Endothelial cell of umbilical vein (primary cell): ENCODE data around the gene STK11IP. TPM values are rescaled to one million over a fixed set of nuclear protein-coding genes. Genes with fewer than 3 reads are reported as not detected.

Experiments
- BruUV-seq: library from RNA; stranded (reverse); fragments of 400-500 nt; replicated peaks from 2 replicates; lab custom pipeline; 2021; lab: Mats Ljungman, UMichigan
- CTCF ChIA-PET: fragments of 300-600, 350-600 bp; sonication (Branson Sonifier 250); formaldehyde crosslinking; loops from one replicate; lab custom pipeline; 2021; ENCODE audit warnings: antibody characterized with exemption, inconsistent platforms; lab: Charles Lee
- POLR2A ChIA-PET: fragments of 300-600, 350-600 bp; sonication (Branson Sonifier 250); formaldehyde crosslinking; loops from one replicate; lab custom pipeline; 2021; ENCODE audit warnings: antibody characterized with exemption, inconsistent platforms; lab: Charles Lee
- DNase-seq: peaks from one replicate; pipeline ENCODE4 v3.0.0-alpha.2; 2011; ENCODE audit warnings: low read depth, low spot score
- FAIRE-seq: peaks from 2 replicates; lab custom pipeline; 2011; peaks lifted over from hg19 to GRCh38; lab: Jason Lieb, UNC
- H2AFZ ChIP-seq: 2 replicates; pipeline ENCODE4 v1.6.0; 2012; ENCODE audit warnings: low read depth, low read length, control low read depth, inconsistent platforms
- H3K27ac ChIP-seq: 2 replicates; pipeline ENCODE4 v1.5.1; 2011; ENCODE audit warnings: low read depth, mild to moderate bottlenecking, control low read depth, low read length, moderate library complexity; ENCODE audit not compliant: insufficient read depth
- H3K27me3 ChIP-seq, 2 experiments: 2 replicates each; pipeline versions ENCODE4 v1.6.0 to v1.6.1; 2011; ENCODE audit warnings: low read length in 2 of 2, mixed read lengths in 1 of 2; ENCODE audit not compliant: control insufficient read depth in 2 of 2, insufficient read depth in 2 of 2
- H3K36me3 ChIP-seq, 2 experiments: 2 replicates in 1 of 2; 3 replicates in 1 of 2; pipeline ENCODE4 v1.5.1; 2011; ENCODE audit warnings: low read length in 2 of 2, mild to moderate bottlenecking in 1 of 2, moderate library complexity in 1 of 2; ENCODE audit not compliant: control insufficient read depth in 2 of 2, insufficient read depth in 2 of 2; ENCODE audit errors: extremely low read depth in 1 of 2
- H3K4me1 ChIP-seq: 3 replicates; pipeline ENCODE4 v1.5.1; 2011; ENCODE audit warnings: mild to moderate bottlenecking, low read length; ENCODE audit not compliant: control insufficient read depth, insufficient read depth; ENCODE audit errors: extremely low read depth
- H3K4me2 ChIP-seq: 2 replicates; pipeline ENCODE4 v1.6.1; 2011; ENCODE audit warnings: low read length, control low read depth, mixed read lengths; ENCODE audit not compliant: insufficient read depth
- H3K4me3 ChIP-seq, 3 experiments: fragments of 200-600 bp in 1 of 3; sonication (generic), shearing (Covaris generic) in 1 of 3; replicated peaks in 1 of 3; 2 replicates each; pipeline ENCODE4 v1.5.1; 2011 to 2016; ENCODE audit warnings: control low read depth in 3 of 3, low read length in 3 of 3, mild to moderate bottlenecking in 2 of 3, inconsistent platforms in 1 of 3, low read depth in 1 of 3, moderate library complexity in 1 of 3; ENCODE audit not compliant: insufficient read depth in 1 of 3
- H3K79me2 ChIP-seq: 2 replicates; pipeline ENCODE4 v1.6.0; 2012; ENCODE audit warnings: low read length, inconsistent platforms; ENCODE audit not compliant: control insufficient read depth, insufficient read depth
- H3K9ac ChIP-seq: replicated peaks from 2 replicates; pipeline ENCODE3; 2011; ENCODE audit warnings: low read length, control low read depth; ENCODE audit not compliant: insufficient read depth; ENCODE audit errors: extremely low read depth
- H3K9me1 ChIP-seq: replicated peaks from 3 replicates; pipeline ENCODE4 v1.6.0; 2011; ENCODE audit warnings: mild to moderate bottlenecking, low read length; ENCODE audit not compliant: control insufficient read depth, insufficient read depth; ENCODE audit errors: extremely low read depth
- H3K9me3 ChIP-seq: replicated peaks from 2 replicates; pipeline ENCODE4 v1.5.1; 2012; ENCODE audit warnings: low read length, inconsistent platforms; ENCODE audit not compliant: control insufficient read depth, insufficient read depth
- H4K20me1 ChIP-seq: replicated peaks from 2 replicates; pipeline ENCODE3; 2011; ENCODE audit warnings: mild to moderate bottlenecking, low read length; ENCODE audit not compliant: control insufficient read depth, insufficient read depth; ENCODE audit errors: extremely low read depth
- EZH2 ChIP-seq: IDR thresholded peaks from 2 replicates; pipeline ENCODE4 v1.6.1; 2012; ENCODE audit warnings: borderline replicate concordance, low read depth, mild to moderate bottlenecking, moderate library complexity, low read length, inconsistent platforms; ENCODE audit not compliant: severe bottlenecking
- GATA2 ChIP-seq: IDR thresholded peaks from 2 replicates; pipeline ENCODE4 v1.7.0; 2011; ENCODE audit warnings: low read depth, mild to moderate bottlenecking, moderate library complexity, mixed read lengths, low read length; ENCODE audit not compliant: insufficient read length, insufficient read depth
- JUN ChIP-seq: IDR thresholded peaks from 2 replicates; pipeline ENCODE4 v1.6.1; 2011; ENCODE audit warnings: borderline replicate concordance, low read depth; ENCODE audit not compliant: insufficient read length, insufficient read depth
- MYC ChIP-seq: IDR thresholded peaks from one replicate; pipeline ENCODE4 v1.6.1; 2011; ENCODE audit warnings: mild to moderate bottlenecking, low read depth, low read length
- POLR2AphosphoS5 ChIP-seq: IDR thresholded peaks from 2 replicates; pipeline ENCODE4 v1.6.1; 2012; ENCODE audit warnings: low read depth, mild to moderate bottlenecking, control low read depth, low read length, moderate library complexity; ENCODE audit not compliant: insufficient read depth
- dilution Hi-C: fragments of 300-500 bp; cut with MboI; formaldehyde crosslinking; loops from one replicate; pipeline ENCODE4 v1.15.0; 2019; ENCODE audit warnings: low sequenced_read_pairs; ENCODE audit not compliant: extremely low pct_ligation_motif_present
- intact Hi-C: fragments of 100-400 bp; cut with micrococcal nuclease; formaldehyde crosslinking; loops from one replicate; pipeline ENCODE4 v1.10.0; 2022
- polyA plus RNA-seq, 4 experiments: library from polyadenylated mRNA; depleted of rRNA in 3 of 4; stranded (reverse) in 3 of 4; unstranded in 1 of 4; fragments of >200 nt; gene quantifications; 2 replicates each; pipeline versions ENCODE4 v1.2.1 to v1.2.3, GENCODE V29; 2011 to 2012; ENCODE audit warnings: missing spikeins in 1 of 4
- total RNA-seq: library from RNA; stranded (reverse); gene quantifications from 2 replicates; pipeline ENCODE4 v1.2.3, GENCODE V29; 2021
- TF ChIP-seq, protein P1 (sequence below), 2 donors: IDR thresholded peaks; 1 replicate in 1 of 2; 2 replicates in 1 of 2; pipeline ENCODE4 v1.5.1; 2011; ENCODE audit warnings: low read length in 2 of 2, mild to moderate bottlenecking in 2 of 2, moderate library complexity in 2 of 2, control low read depth in 1 of 2, inconsistent platforms in 1 of 2, low read depth in 1 of 2; ENCODE audit not compliant: insufficient read depth in 1 of 2; ENCODE audit errors: extremely low read depth in 1 of 2

Gene STK11IP
- total and polyA plus RNA-seq, 2 donors (not counting 3 experiments of a cell fraction or from before 2014, with no cell fraction given): 17.7 to 19.2 TPM

DNA sequence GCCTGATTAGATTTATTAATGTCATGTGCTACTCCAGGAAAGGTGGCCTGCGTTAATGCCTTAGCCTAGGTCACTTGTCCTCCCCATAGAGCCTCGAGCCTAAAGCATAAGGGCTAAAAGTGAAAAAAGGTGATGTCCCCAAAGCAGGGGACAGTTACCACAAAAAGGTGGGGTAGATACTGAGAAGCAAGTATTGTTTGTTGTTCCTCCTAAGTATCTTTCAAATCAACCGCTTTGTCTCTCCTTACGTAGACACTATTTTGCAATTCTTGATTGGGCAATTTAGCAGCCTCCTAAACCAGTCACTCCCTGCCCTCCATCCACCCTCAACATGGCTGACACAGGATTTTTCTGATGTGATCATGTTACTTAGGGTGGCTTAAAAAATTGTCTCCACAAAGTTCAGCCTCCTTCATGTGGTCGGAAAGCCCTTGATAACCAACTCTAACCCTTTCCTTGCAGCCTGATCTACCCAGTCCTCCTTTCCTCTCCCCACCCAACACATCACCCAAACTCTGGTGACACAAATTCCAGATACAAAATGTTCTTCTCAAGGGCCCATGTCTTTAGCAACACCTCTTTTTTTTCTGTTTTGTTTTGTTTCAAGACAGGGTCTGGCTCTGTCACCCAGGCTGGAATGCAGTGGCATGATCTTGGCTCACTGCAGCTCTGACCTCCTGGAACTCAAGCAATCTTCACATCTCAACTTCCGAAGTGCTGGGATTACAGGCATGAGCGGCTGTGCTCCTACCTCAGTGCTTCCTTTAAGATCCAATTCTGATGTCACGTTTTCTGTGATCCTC lies 18.6 kb upstream of the STK11IP start:
- Histone ChIP-seq H3K9ac (no peak overlapping the region), H3K79me2 (no peaks in the 10 kb centered on the region), H3K9me3 (no peaks in the 10 kb centered on the region), H3K27me3 (peaks cover 10 to 24% of the 10 kb centered on the region in 2 experiments), H3K27ac (no peak overlapping the region), H2AFZ (no peak overlapping the region), H4K20me1 (no peaks in the 10 kb centered on the region), H3K4me1 (no peaks in the 10 kb centered on the region), H3K36me3 (no peaks in the 10 kb centered on the region), H3K9me1 (no peaks in the 10 kb centered on the region), H3K4me3 (no peak overlapping the region), H3K4me2 (no peak overlapping the region)
- TF ChIP-seq, protein P1, sequence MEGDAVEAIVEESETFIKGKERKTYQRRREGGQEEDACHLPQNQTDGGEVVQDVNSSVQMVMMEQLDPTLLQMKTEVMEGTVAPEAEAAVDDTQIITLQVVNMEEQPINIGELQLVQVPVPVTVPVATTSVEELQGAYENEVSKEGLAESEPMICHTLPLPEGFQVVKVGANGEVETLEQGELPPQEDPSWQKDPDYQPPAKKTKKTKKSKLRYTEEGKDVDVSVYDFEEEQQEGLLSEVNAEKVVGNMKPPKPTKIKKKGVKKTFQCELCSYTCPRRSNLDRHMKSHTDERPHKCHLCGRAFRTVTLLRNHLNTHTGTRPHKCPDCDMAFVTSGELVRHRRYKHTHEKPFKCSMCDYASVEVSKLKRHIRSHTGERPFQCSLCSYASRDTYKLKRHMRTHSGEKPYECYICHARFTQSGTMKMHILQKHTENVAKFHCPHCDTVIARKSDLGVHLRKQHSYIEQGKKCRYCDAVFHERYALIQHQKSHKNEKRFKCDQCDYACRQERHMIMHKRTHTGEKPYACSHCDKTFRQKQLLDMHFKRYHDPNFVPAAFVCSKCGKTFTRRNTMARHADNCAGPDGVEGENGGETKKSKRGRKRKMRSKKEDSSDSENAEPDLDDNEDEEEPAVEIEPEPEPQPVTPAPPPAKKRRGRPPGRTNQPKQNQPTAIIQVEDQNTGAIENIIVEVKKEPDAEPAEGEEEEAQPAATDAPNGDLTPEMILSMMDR (IDR thresholded peaks at IDR 0.05; ENCODE audit: extremely low read depth in 1 of 2, insufficient read depth in 1 of 2, low read depth in 1 of 2, low read length in 2 of 2): no peak
- TF ChIP-seq MYC (no peak), POLR2AphosphoS5 (no peak), EZH2 (no peak), JUN (no peak), GATA2 (no peak)
- dilution Hi-C loops (no loop called here), intact Hi-C loops (no loop called here)
- CTCF ChIA-PET: interaction anchor here (0.6 to 0.9 kb wide), 2 partner anchors 17 to 19 kb away, joined by 3 read pairs; no protein-coding TSS in a partner anchor
- FAIRE-seq (no peak), DNase-seq (no peak)
- BruUV-seq: no TSS peak
- POLR2A ChIA-PET: no interaction called here
